Heart left ventricle (tissue), 13 donors: ENCODE results near the gene PRSS21.

Experiments used
- POLR2A ChIP-seq, 2 donors: fragments of 450-650 bp; IDR thresholded peaks; one replicate each; pipeline ENCODE4 v1.6.1; 2017; ENCODE audit warnings: antibody characterized with exemption in 2 of 2, mild to moderate bottlenecking in 2 of 2, moderate library complexity in 2 of 2
- TF ChIP-seq, protein P1 (sequence below), 12 donors: fragments of 200-600 bp; sonication (generic) in 4 of 12; IDR thresholded peaks; one replicate each; pipeline versions ENCODE4 v1.5.0 to v1.8.0; 2018 to 2022; ENCODE audit warnings: antibody characterized with exemption in 12 of 12, mild to moderate bottlenecking in 5 of 12
- donor health status: ischemic (EF 13 %, LVEDD 7.1; RV severe dilation, severe dysfunction).
- donor health status: DM: no; HTN: yes; CAD: no.
- donor health status: DM: no; HTN: no; CAD: no.
- donor health status: ischemic (EF 25% LVEDD 6.9; RV normal size, moderate dysfunction).
- donor health status: ischemic (EF 25% LVEDD 5.7; RV mildly dilated, moderate dysfunction).
- donor health status: ischemic (EF 35%, LVEDD 5.7; RV mildly dilated, moderate dysfunction).
- donor health status: nonischemic (EF 11% LVEDD 7.7; RV severe dilation, severe dysfunction).
- donor health status: DM: yes; HTN: yes; CAD: no.
- donor health status: PGD.
- donor health status: ischemic (EF 29% LVEDD 5.4; RV normal size, mild dysfunction).
- donor health status: nonischemic (EF 23%, LVEDD 6.1; RV moderate dilation, normal function).

DNA sequence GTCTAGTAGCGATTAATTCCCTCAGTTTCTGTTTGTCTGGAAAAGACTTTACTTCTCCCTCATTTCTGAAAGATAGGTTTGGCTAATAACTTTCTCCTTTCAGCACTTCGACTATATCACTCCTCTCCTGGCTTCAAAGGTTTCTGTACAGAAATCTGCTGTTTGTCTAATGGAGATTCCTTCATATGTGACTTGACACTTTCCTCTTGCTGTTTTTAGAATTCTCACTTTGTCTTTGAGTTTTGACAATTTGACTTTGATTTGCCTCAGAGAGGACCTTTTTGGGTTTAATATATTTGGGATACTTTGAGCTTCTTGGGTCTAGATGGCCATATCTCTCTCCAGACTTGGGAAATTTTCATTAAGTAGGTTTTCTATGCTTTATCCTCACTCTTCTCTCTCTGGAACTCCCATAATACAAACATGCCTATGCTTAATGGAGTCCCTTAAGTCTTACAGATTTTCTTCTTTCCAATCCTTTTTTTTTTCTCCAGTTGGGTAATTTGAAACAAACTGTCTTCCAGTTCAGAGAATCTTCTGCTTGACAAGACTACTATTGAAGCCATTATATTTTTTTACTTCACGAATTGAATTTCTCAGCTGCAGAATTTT, 7.8 kb upstream of the PRSS21 start:
- TF ChIP-seq, protein P1, sequence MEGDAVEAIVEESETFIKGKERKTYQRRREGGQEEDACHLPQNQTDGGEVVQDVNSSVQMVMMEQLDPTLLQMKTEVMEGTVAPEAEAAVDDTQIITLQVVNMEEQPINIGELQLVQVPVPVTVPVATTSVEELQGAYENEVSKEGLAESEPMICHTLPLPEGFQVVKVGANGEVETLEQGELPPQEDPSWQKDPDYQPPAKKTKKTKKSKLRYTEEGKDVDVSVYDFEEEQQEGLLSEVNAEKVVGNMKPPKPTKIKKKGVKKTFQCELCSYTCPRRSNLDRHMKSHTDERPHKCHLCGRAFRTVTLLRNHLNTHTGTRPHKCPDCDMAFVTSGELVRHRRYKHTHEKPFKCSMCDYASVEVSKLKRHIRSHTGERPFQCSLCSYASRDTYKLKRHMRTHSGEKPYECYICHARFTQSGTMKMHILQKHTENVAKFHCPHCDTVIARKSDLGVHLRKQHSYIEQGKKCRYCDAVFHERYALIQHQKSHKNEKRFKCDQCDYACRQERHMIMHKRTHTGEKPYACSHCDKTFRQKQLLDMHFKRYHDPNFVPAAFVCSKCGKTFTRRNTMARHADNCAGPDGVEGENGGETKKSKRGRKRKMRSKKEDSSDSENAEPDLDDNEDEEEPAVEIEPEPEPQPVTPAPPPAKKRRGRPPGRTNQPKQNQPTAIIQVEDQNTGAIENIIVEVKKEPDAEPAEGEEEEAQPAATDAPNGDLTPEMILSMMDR (IDR thresholded peaks at IDR 0.05): no peak
- no peak for TF ChIP-seq POLR2A (IDR thresholded peaks at IDR 0.05)
